Measurements from ENCODE around the gene HNMT. TPM values are rescaled to one million over a fixed set of nuclear protein-coding genes. Genes with fewer than 3 reads are reported as not detected.

HNMT gene
- total and polyA plus RNA-seq, 2 of the 13 experiments (the other 11 are each of a cell fraction or from before 2014, with no cell fraction given): 279 to 309 TPM

DNA sequence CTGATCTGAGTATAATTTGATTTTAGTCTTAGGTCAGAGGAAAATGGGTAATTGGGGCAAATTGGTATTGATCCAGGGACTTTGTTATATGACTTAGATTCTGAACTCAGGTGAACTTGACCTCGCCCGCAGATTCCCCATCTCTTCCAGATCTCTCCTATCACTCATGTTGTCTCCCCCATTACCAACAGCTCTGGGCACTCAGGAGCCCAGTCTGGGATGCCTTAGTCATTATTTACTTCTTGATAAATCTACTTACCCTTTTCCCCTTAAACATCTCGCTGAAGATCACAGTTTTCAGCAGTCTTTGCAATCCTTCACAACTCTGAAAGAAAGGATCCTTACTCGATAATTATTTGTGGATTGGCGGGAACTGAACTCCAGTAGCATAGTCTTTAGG lies 19.6 kb upstream of the HNMT start (continued):
- TF ChIP-seq SIX1 (CRISPR knock-in tag; IDR thresholded peaks at IDR 0.05; ENCODE audit: borderline replicate concordance) (no peak), ZNF737 (CRISPR knock-in tag; IDR thresholded peaks at IDR 0.05; ENCODE audit: borderline replicate concordance) (no peak)

DNA sequence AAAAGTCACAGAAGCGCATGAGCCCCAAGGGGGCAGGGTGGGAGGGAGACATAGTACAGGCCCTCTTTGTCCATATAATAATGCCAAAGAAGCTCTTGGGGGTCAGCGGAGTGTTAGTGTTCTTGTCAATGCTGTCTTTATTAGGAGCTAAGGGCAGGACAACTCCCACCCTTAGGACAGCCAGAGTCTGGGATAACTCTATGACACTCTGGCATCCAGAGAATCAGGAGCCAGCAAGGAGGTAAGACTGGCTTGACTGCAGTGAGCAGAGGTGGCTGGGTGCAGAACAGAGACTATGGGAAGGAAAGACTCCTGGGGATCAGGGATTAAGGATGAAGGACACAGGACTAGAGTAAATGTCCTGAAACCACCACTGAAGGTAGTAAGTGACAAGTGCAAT lies 19.0 kb upstream of the HNMT start:
- H3K27me3 ChIP-seq (ENCODE audit: control insufficient read depth in 1 of 2, insufficient read depth in 2 of 2, low read length in 2 of 2): no peaks in the 10 kb centered on the region
- no peak for ATAC-seq
- H3K9me3 ChIP-seq (ENCODE audit: low read length): no peaks in the 10 kb centered on the region
- peaks cover 78% of the 10 kb centered on the region for H3K4me1 ChIP-seq (ENCODE audit: insufficient read depth, low read length)
- no peak for FAIRE-seq
- peaks cover 9% of the 10 kb centered on the region for H3K79me2 ChIP-seq (ENCODE audit: insufficient read depth, low read length)
- TF ChIP-seq THAP11 (CRISPR knock-in tag; IDR thresholded peaks at IDR 0.05): 0 out of 2 replicates have a peak, but pooled peaks have one; percentile 13
- TF ChIP-seq, protein P1, sequence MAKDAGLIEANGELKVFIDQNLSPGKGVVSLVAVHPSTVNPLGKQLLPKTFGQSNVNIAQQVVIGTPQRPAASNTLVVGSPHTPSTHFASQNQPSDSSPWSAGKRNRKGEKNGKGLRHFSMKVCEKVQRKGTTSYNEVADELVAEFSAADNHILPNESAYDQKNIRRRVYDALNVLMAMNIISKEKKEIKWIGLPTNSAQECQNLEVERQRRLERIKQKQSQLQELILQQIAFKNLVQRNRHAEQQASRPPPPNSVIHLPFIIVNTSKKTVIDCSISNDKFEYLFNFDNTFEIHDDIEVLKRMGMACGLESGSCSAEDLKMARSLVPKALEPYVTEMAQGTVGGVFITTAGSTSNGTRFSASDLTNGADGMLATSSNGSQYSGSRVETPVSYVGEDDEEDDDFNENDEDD (CRISPR knock-in tag; IDR thresholded peaks at IDR 0.05; ENCODE audit: borderline replicate concordance): 0 out of 2 replicates have a peak, but pooled peaks have one; percentile 23
- TF ChIP-seq, protein P2, sequence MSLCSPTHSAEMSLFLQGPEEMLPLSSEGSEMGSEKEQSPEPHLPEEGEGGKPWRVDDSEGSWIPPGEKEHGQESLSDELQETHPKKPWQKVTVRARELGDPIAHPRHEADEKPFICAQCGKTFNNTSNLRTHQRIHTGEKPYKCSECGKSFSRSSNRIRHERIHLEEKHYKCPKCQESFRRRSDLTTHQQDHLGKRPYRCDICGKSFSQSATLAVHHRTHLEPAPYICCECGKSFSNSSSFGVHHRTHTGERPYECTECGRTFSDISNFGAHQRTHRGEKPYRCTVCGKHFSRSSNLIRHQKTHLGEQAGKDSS (CRISPR knock-in tag; IDR thresholded peaks at IDR 0.05; ENCODE audit: borderline replicate concordance, low read depth): no peak
- BruUV-seq (replicated peaks): no TSS peak
- no peak overlapping the region for H3K4me3 ChIP-seq (replicated peaks in 1 of 3; ENCODE audit: insufficient read depth in 1 of 3, low read depth in 2 of 3, low read length in 3 of 3)
- in situ Hi-C loops (cut with HindIII; ENCODE audit: extremely low pct_ligation_motif_present, low pct_unique_long_range_greater_than_20kb): no loop called here
- peak overlapping the region; percentile 83; the same call in 1 of the 2 replicates for H3K9ac ChIP-seq (ENCODE audit: insufficient read depth, low read depth, low read length)
- POLR2A ChIA-PET: interaction anchor here (1.1 to 19.0 kb wide), 3 partner anchors 16 to 165 kb away, joined by 3 to 733 read pairs (median 11); partner anchors contain the start of gene HNMT
- no peaks in the 10 kb centered on the region for H3K36me3 ChIP-seq (replicated peaks in 1 of 2; ENCODE audit: control insufficient read depth in 1 of 2, insufficient read depth in 2 of 2, low read length in 2 of 2)
- CTCF ChIA-PET (ENCODE audit: low intra/inter-chr PET ratio, low total read pairs): no interaction called here
- no peak overlapping the region for H2AFZ ChIP-seq (ENCODE audit: low read length)
- H4K20me1 ChIP-seq (ENCODE audit: insufficient read depth, low read length): no peaks in the 10 kb centered on the region
- no peak for DNase-seq (ENCODE audit: low spot score)
- 50% methylated on average over 2 of the region's 2 CpGs for WGBS (ENCODE audit: low lambda C conversion rate)
- intact Hi-C loops (cut with micrococcal nuclease; ENCODE audit: unreplicated experiment): no loop called here
- H3K27ac ChIP-seq (ENCODE audit: extremely low read length, insufficient read depth, low read length): peak overlapping the region; percentile 99
- no peak overlapping the region for H3K4me2 ChIP-seq (ENCODE audit: low read depth, low read length)

Data from HepG2 (cell line).